Fibroblast of the aortic adventitia (primary cell): ENCODE measurements around the gene HAUS8. TPM values are rescaled to one million over a fixed set of nuclear protein-coding genes. Genes with fewer than 3 reads are reported as not detected.

ENCODE experiments used
- DNase-seq: peaks from one replicate; pipeline ENCODE4 v3.0.0-alpha.2; 2010; ENCODE audit warnings: low read depth
- H3K4me3 ChIP-seq: 2 replicates; pipeline ENCODE4 v1.5.1; 2011; ENCODE audit warnings: low read depth, mild to moderate bottlenecking, control low read depth, low read length, moderate library complexity
- CTCF ChIP-seq: IDR thresholded peaks from 2 replicates; pipeline ENCODE4 v1.5.1; 2011; ENCODE audit warnings: mild to moderate bottlenecking, low read length, control low read depth, inconsistent platforms; ENCODE audit not compliant: insufficient read depth
- total RNA-seq: library from RNA; depleted of rRNA; stranded (reverse); fragments of >200 nt; gene quantifications from 2 replicates; pipeline ENCODE4 v1.2.3, GENCODE V29; 2012; ENCODE audit warnings: low replicate concordance

The HAUS8 gene
- total RNA-seq, 1 donor = 5.2 TPM

GRCh38 chr19:17075864-17076542 is 751 bp upstream of the HAUS8 start:
- DNase-seq = no peak
- no peak for TF ChIP-seq CTCF
- peak overlapping the region; percentile 90 for H3K4me3 ChIP-seq

GRCh38 chr19:17074634-17075034 is 618 bp downstream of the HAUS8 start:
- TF ChIP-seq CTCF = no peak
- no peak for DNase-seq
- H3K4me3 ChIP-seq = peak overlapping the region; percentile 89

GRCh38 chr19:17073869-17074633 is 1.2 kb downstream of the HAUS8 start:
- peak overlapping the region; percentile 89 for H3K4me3 ChIP-seq
- DNase-seq = no peak
- no peak for TF ChIP-seq CTCF

GRCh38 chr19:17070912-17071311 is 4.3 kb downstream of the HAUS8 start:
- no peak overlapping the region for H3K4me3 ChIP-seq
- no peak for TF ChIP-seq CTCF
- no peak for DNase-seq

GRCh38 chr19:17070421-17070820 is 4.8 kb downstream of the HAUS8 start:
- TF ChIP-seq CTCF = no peak
- DNase-seq = no peak
- H3K4me3 ChIP-seq = no peak overlapping the region

GRCh38 chr19:17069193-17069592 is 6.1 kb downstream of the HAUS8 start:
- TF ChIP-seq CTCF = no peak
- no peak overlapping the region for H3K4me3 ChIP-seq
- DNase-seq = no peak

- DNase-seq = no peak
- TF ChIP-seq CTCF = no peak
- no peak overlapping the region for H3K4me3 ChIP-seq
Measured at GRCh38 chr19:17063428-17063827, 11.8 kb downstream of the HAUS8 start.
